SH-SY5Y (cell line): ENCODE data around the gene RARRES1.

Experiments
- GATA2 ChIP-seq: IDR thresholded peaks from 2 replicates; pipeline ENCODE4 v1.6.1; 2011; ENCODE audit warnings: mild to moderate bottlenecking, low read depth, low read length
- GATA3 ChIP-seq: IDR thresholded peaks from 2 replicates; pipeline ENCODE4 v1.6.1; 2011; ENCODE audit warnings: low read depth, mild to moderate bottlenecking, low read length, moderate library complexity

Gene RARRES1

GRCh38 chr3:158731938-158732855, at the start of gene RARRES1:
TSS of gene RARRES1 (minus strand) at chr3:158732457. CDS start at chr3:158732415, 42 bp downstream.
- no peak for TF ChIP-seq GATA2
- TF ChIP-seq GATA3 = no peak

- TF ChIP-seq GATA2 (no peak), GATA3 (no peak)
These were observed 49.6 kb upstream of the RARRES1 start for GRCh38 chr3:158781849-158782248.

GRCh38 chr3:158781191-158781590, 48.9 kb upstream of the RARRES1 start:
- no peak for TF ChIP-seq GATA2
- no peak for TF ChIP-seq GATA3

- TF ChIP-seq GATA3 = no peak
- TF ChIP-seq GATA2 = no peak
These were observed 48.5 kb upstream of the RARRES1 start for GRCh38 chr3:158780766-158781165.

- no peak for TF ChIP-seq GATA3
- TF ChIP-seq GATA2 = no peak
These were observed 45.1 kb upstream of the RARRES1 start for GRCh38 chr3:158777161-158777873.

GRCh38 chr3:158776531-158776930, 44.3 kb upstream of the RARRES1 start:
- TF ChIP-seq GATA2 = no peak
- TF ChIP-seq GATA3 = no peak

- no peak for TF ChIP-seq GATA2
- TF ChIP-seq GATA3 = no peak
These were observed 43.5 kb upstream of the RARRES1 start for GRCh38 chr3:158775426-158776410.

- no peak for TF ChIP-seq GATA3
- no peak for TF ChIP-seq GATA2
These were observed 42.7 kb upstream of the RARRES1 start for GRCh38 chr3:158774965-158775364.

- TF ChIP-seq GATA2 (no peak), GATA3 (no peak)
These were observed 41.9 kb upstream of the RARRES1 start for GRCh38 chr3:158773845-158774830.

GRCh38 chr3:158773166-158773565, 40.9 kb upstream of the RARRES1 start:
- TF ChIP-seq GATA3 (no peak), GATA2 (no peak)

- TF ChIP-seq GATA3 (no peak), GATA2 (no peak)
These were observed 39.7 kb upstream of the RARRES1 start for GRCh38 chr3:158771982-158772381.

GRCh38 chr3:158771577-158771976, 39.3 kb upstream of the RARRES1 start:
- TF ChIP-seq GATA3 = no peak
- TF ChIP-seq GATA2 = no peak

- TF ChIP-seq GATA3 (no peak), GATA2 (no peak)
These were observed 38.6 kb upstream of the RARRES1 start for GRCh38 chr3:158770741-158771350.
